ENCODE data around the gene ARHGAP32.

- TF ChIP-seq NRF1 (IDR thresholded peaks at IDR 0.05; ENCODE audit: low read depth, low read length) (no peak), CTCF (IDR thresholded peaks at IDR 0.05) (no peak), TEAD4 (IDR thresholded peaks at IDR 0.05; ENCODE audit: borderline replicate concordance, insufficient read depth) (no peak), YY1 (IDR thresholded peaks at IDR 0.05; ENCODE audit: low read depth) (no peak), EP300 (IDR thresholded peaks at IDR 0.05; ENCODE audit: borderline replicate concordance in 1 of 2, low read depth in 1 of 2, low read length in 1 of 2) (no peak), SMC3 (IDR thresholded peaks at IDR 0.05; ENCODE audit: low read depth, low read length) (no peak), FOXM1 (IDR thresholded peaks at IDR 0.05; ENCODE audit: low read depth) (no peak), USF2 (IDR thresholded peaks at IDR 0.05; ENCODE audit: borderline replicate concordance, low read depth, low read length) (no peak), RXRA (IDR thresholded peaks at IDR 0.05; ENCODE audit: borderline replicate concordance, low read depth) (no peak), REST (IDR thresholded peaks at IDR 0.05; ENCODE audit: low read depth, low read length) (no peak), TCF12 (IDR thresholded peaks at IDR 0.05) (no peak), MAX (IDR thresholded peaks at IDR 0.05; ENCODE audit: low read depth) (no peak), GATA2 (CRISPR knock-in tag; IDR thresholded peaks at IDR 0.05) (no peak)
- TF ChIP-seq, protein P1, sequence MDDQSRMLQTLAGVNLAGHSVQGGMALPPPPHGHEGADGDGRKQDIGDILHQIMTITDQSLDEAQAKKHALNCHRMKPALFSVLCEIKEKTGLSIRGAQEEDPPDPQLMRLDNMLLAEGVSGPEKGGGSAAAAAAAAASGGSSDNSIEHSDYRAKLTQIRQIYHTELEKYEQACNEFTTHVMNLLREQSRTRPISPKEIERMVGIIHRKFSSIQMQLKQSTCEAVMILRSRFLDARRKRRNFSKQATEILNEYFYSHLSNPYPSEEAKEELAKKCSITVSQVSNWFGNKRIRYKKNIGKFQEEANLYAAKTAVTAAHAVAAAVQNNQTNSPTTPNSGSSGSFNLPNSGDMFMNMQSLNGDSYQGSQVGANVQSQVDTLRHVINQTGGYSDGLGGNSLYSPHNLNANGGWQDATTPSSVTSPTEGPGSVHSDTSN (IDR thresholded peaks at IDR 0.05), result no peak
These were observed 226.6 kb downstream of the ARHGAP32 start for GRCh38 chr11:128965485-128965884.
